Type B pancreatic cell (in vitro differentiated cells): Measurements from ENCODE around the gene MYOD1. TPM values are rescaled to one million over a fixed set of nuclear protein-coding genes. Genes with fewer than 3 reads are reported as not detected.

Experiments
- DNase-seq: peaks from one replicate; pipeline ENCODE4 v3.0.0; 2021; ENCODE audit warnings: mixed read lengths; ENCODE audit not compliant: unreplicated experiment; ENCODE audit errors: extremely low spot score
- H3K27ac Mint-ChIP-seq: 2 replicates; pipeline ENCODE4 v1.8.0; 2021; ENCODE audit warnings: mild to moderate bottlenecking, mixed read lengths
- H3K27me3 Mint-ChIP-seq: 2 replicates; pipeline ENCODE4 v1.8.0; 2021; ENCODE audit warnings: mixed read lengths
- H3K36me3 Mint-ChIP-seq: 2 replicates; pipeline ENCODE4 v1.8.0; 2021; ENCODE audit warnings: mixed read lengths
- H3K4me1 Mint-ChIP-seq: one replicate; pipeline ENCODE4 v1.8.0; 2021; ENCODE audit warnings: mixed read lengths; ENCODE audit not compliant: unreplicated experiment
- H3K4me3 Mint-ChIP-seq: 2 replicates; pipeline ENCODE4 v1.8.0; 2021; ENCODE audit warnings: mild to moderate bottlenecking, mixed read lengths
- H3K9me3 Mint-ChIP-seq: 2 replicates; pipeline ENCODE4 v1.8.0; 2021; ENCODE audit warnings: mixed read lengths
- total RNA-seq: library from RNA; stranded (reverse); gene quantifications from 2 replicates; pipeline ENCODE4 v1.2.1, GENCODE V29; 2021; ENCODE audit warnings: low replicate concordance
- TF ChIP-seq, protein P1 (sequence below): fragments of 200-600 bp; sonication (generic); conservative IDR thresholded peaks from 2 replicates; pipeline ENCODE4 v1.5.0; 2021; ENCODE audit warnings: antibody characterized with exemption, mild to moderate bottlenecking

Gene MYOD1
- total RNA-seq, 1 donor from 2014 or later: 3.6 TPM

DNA sequence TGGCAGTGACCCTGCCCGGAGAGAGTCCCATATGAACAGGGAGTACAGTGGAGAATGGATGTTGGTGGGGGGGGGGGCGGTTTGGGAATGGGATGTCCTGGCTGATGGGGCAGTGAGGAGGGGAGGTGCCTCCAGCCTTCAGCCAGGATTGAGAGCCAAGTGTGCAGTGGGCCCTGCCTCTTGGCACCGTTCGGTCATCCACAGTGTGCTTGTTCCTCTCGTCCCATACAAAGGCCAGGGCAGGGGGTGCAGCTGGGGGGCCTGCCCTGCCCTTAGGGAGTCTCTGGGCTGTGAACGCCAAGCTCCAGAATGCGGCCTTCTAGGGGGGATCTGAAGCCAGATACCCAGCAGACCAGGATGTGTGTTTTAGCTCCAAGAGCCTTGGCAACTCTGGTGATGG is 49.2 kb downstream of the MYOD1 start:
- H3K4me1 Mint-ChIP-seq: peaks cover 29% of the 10 kb centered on the region
- no peak for DNase-seq
- no peaks in the 10 kb centered on the region for H3K36me3 Mint-ChIP-seq
- no peaks in the 10 kb centered on the region for H3K9me3 Mint-ChIP-seq
- H3K4me3 Mint-ChIP-seq: no peak overlapping the region
- H3K27me3 Mint-ChIP-seq: peaks cover 6% of the 10 kb centered on the region
- H3K27ac Mint-ChIP-seq: no peak overlapping the region
- TF ChIP-seq, protein P1, sequence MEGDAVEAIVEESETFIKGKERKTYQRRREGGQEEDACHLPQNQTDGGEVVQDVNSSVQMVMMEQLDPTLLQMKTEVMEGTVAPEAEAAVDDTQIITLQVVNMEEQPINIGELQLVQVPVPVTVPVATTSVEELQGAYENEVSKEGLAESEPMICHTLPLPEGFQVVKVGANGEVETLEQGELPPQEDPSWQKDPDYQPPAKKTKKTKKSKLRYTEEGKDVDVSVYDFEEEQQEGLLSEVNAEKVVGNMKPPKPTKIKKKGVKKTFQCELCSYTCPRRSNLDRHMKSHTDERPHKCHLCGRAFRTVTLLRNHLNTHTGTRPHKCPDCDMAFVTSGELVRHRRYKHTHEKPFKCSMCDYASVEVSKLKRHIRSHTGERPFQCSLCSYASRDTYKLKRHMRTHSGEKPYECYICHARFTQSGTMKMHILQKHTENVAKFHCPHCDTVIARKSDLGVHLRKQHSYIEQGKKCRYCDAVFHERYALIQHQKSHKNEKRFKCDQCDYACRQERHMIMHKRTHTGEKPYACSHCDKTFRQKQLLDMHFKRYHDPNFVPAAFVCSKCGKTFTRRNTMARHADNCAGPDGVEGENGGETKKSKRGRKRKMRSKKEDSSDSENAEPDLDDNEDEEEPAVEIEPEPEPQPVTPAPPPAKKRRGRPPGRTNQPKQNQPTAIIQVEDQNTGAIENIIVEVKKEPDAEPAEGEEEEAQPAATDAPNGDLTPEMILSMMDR: no peak

DNA sequence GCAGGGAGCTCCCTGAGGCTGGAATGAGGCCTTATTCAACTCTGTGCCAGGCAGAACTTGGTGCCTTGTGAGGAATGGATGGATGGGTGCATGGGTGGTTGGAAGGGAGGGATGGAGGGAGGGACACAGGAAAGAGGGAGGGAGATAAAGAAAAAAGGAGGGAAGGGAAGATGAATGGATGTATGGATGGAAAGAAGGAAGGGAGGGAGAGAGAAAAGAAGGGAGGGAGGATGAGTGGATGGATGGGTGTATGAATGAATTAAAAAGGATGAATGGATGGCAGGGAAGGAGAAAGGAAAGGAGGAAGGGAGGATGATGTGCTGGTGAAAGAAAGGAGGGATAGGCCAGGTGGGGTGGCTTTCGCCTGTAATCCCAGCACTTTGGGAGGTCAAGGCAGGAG is 49.8 kb downstream of the MYOD1 start:
- Mint-ChIP-seq H3K4me3 (no peak overlapping the region), H3K27me3 (peaks cover 3% of the 10 kb centered on the region), H3K9me3 (no peaks in the 10 kb centered on the region)

DNA sequence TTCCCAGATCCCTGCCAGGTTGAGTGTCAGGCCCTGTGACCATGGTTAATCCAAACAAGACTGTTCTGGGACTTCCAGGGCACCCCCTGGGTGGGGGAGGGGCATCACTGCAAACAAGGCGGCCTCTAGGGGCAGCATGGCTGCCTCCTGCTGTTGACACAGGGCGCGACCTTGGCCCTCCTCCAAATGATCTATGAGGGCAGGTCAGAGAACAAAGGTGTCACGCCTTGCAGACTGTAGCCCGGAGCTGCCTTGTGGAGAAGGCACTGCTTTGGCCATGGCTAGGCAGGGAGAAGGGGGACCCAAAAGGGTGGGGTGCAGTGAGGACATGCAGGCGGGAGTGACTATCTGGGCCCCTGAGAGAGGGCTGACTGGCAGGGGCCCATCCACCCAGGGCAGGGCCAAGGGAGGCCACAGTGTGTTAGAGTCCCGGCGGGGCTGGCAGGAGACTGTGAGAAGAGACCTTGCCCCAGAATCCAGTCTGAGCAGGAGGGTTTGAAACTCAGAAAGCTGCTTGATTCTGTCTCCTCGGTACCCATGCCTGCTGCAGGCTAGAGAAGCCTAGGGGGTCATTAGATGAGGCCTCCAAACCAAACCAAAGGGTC is 50.8 kb downstream of the MYOD1 start:
- Mint-ChIP-seq H3K9me3 (no peaks in the 10 kb centered on the region), H3K36me3 (no peaks in the 10 kb centered on the region), H3K27me3 (peaks cover 2% of the 10 kb centered on the region), H3K27ac (no peak overlapping the region), H3K4me3 (no peak overlapping the region), H3K4me1 (peaks cover 18% of the 10 kb centered on the region)
- TF ChIP-seq, protein P1: peak; percentile 39
- DNase-seq: no peak

More for the DNA sequence above, 49.8 kb downstream of the MYOD1 start:
- Mint-ChIP-seq H3K4me1 (peaks cover 26% of the 10 kb centered on the region), H3K27ac (no peak overlapping the region), H3K36me3 (no peaks in the 10 kb centered on the region)
- no peak for DNase-seq
- TF ChIP-seq, protein P1: no peak

DNA sequence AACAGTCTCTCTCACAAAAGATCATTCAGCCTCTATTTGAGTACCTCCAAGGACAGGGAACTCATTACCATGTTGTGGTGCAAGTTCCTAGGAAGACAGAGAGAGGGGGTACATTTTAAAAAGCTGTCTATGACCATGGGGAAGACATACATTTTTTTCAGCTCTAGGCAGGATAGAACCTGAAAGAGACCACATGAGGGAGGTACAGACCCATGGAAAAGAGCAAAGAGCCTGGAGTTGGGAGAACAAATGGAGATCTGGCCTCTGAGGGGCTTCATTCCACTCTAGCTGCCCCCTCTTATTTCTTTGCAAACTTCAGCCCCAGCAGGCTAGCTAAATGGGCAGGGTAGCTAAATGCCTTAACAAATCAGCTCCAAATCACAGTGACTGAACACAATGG is 51.5 kb downstream of the MYOD1 start:
- DNase-seq: no peak
- Mint-ChIP-seq H3K4me1 (peaks cover 10% of the 10 kb centered on the region), H3K9me3 (no peaks in the 10 kb centered on the region), H3K36me3 (no peaks in the 10 kb centered on the region), H3K4me3 (no peak overlapping the region), H3K27me3 (peaks cover 2% of the 10 kb centered on the region), H3K27ac (no peak overlapping the region)
- TF ChIP-seq, protein P1: no peak

DNA sequence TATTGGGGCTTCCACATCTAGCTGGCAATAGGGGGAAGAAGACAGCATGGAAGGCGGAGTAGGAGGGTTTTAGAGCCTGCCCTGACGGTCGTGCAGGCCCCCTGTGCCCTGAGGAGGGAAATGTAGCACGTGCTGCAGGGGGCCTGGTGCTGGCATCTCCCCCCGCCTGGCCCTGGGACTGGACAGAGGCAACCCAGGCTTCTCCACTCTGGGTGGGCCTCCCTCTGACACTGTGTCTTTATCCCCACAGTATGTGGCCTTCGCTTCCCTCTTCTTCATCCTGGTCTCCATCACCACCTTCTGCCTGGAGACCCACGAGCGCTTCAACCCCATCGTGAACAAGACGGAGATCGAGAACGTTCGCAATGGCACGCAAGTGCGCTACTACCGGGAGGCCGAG is 52.0 kb downstream of the MYOD1 start:
- no peak overlapping the region for H3K27ac Mint-ChIP-seq

More for the DNA sequence above, 52.0 kb downstream of the MYOD1 start:
- Mint-ChIP-seq H3K36me3 (no peaks in the 10 kb centered on the region), H3K4me1 (peaks cover 6% of the 10 kb centered on the region), H3K27me3 (peaks cover 2% of the 10 kb centered on the region), H3K9me3 (no peaks in the 10 kb centered on the region), H3K4me3 (no peak overlapping the region)
- TF ChIP-seq, protein P1: no peak
- no peak for DNase-seq

Other genes starting within 250 kb of the MYOD1 start
- 80.5 and 106 TPM in 2 replicates for gene ABCC8, start 242.7 kb upstream of the MYOD1 start, total RNA-seq
- gene USH1C, start 175.2 kb upstream of the MYOD1 start, total RNA-seq: 21.8 and 30.0 TPM in 2 replicates
- 0.21 and 1.5 TPM in 2 replicates for gene OTOG, start 172.3 kb upstream of the MYOD1 start, total RNA-seq
- 1.8 and 2.8 TPM in 2 replicates for gene KCNC1, start 15.2 kb downstream of the MYOD1 start, total RNA-seq